Erythroblast (primary cell): ENCODE data around the gene ILF3.
"Not testable (repeated sequence)": the region's sequence is repeated elsewhere in the genome, so short reads cannot be mapped to it uniquely, and the experiment has no call there.

Source experiments
- DNase-seq, 2 experiments: peaks; one replicate each; lab custom pipeline; 2025; lab: John Stamatoyannopoulos, UW
- GATA1 ChIP-seq: IDR thresholded peaks from 2 replicates; pipeline ENCODE4 v1.6.1; 2011; ENCODE audit warnings: low read depth, mild to moderate bottlenecking, control low read depth, low read length, moderate library complexity
- POLR2A ChIP-seq: IDR thresholded peaks from 2 replicates; pipeline ENCODE4 v1.6.1; 2011; ENCODE audit warnings: mild to moderate bottlenecking, low read length

The ILF3 gene

DNA sequence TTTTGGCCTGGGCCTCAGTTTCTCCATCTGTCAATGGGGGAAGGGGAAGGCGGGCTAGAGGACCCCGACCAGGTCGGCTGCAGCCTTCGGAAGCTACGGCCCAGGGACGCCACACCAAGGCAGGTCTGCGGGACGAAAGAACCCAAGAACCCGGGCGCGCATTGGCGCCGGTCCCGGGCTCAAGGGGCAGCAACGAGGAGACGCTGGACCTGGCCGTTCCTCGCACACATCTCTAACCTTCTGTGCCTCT is 739 bp upstream of the ILF3 start:
- no peak for DNase-seq
- TF ChIP-seq POLR2A = no peak
- no peak for TF ChIP-seq GATA1

DNA sequence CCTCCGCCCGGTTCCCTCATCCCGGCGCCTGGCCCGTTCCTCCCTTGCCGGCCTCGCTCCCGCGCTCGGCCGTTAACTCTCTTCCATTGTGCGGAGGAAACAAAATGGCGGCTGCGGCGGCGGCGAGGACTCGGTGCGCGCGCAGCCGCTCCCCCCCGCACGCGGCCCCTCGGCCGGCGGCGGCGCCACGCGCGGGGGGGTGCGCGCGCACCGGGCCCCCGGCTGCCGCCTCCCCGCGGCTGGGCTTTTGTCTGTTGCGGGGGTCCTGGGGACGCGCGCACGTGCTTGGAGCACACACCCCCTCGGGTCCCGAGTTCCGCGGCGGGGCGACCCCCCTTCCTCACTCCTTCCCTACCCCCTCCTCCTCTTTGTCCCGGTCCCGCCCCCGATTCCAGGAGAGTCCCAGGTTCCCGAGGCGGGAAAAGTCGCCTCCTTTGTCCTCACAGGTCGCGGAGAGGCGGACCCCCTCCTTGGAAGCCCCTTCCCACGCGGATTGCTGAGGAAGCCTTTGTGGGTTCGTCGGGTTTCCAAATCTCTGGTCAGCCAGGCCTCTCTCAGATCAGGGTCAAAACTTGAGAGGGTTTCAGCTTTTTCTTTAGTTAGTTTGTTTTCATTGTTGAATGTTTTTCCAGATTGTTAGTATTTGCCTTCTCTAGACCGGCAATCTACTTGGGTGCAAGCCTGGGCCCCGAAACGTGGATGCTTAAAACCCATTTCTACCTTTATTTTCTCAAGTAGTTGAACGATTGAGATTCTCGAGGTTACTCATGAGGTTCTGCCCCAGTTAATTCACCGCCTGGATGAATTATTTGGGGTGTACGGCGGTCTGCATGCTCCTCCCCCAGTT is 687 bp downstream of the ILF3 start:
- TF ChIP-seq POLR2A (no peak), GATA1 (no peak)
- peak; percentile 77 to 87 for DNase-seq

DNA sequence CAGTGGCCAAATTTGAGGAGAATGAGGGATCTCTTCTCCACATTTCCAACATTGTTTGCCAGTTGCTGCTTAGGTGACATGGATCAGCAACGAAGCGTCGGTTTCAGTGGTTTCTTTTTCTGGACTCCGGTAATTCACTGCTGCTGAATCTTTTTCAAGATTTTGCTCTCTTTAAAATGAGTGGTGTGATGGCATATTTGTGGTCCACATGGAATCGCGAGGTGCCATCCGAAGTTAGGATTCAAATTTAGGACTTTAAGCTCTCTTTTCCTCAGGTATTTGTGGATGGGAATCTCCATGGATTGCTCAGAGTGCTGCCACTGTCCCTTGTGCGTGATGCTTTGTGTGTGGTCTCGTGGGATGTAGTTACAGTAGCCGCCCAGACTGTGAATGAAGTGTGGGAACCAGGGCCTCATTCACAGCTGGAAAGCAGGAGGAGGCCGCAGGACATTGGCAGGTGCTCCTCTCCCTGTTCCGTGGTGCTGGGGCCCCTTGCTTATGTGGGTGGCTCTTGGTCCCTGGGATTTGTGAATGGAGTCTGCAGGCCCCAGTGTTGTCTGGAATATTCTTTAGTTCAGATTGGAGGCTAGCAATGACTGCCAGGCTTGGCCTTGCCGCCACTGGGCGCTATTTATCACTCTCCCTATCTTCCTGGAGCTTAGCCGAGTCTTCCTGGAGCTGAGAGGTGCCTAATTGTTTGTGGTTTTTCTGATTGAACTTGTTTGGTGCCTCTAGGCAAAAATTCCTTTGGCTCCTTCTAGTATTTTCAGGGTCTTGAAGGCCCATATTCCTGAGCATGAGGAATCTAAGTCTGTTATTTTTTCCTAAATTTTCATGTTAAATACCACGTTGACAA is 1.5 kb downstream of the ILF3 start:
- DNase-seq = peak in 1 of 2 experiments; percentile 63
- TF ChIP-seq GATA1 = no peak
- TF ChIP-seq POLR2A = no peak

DNA sequence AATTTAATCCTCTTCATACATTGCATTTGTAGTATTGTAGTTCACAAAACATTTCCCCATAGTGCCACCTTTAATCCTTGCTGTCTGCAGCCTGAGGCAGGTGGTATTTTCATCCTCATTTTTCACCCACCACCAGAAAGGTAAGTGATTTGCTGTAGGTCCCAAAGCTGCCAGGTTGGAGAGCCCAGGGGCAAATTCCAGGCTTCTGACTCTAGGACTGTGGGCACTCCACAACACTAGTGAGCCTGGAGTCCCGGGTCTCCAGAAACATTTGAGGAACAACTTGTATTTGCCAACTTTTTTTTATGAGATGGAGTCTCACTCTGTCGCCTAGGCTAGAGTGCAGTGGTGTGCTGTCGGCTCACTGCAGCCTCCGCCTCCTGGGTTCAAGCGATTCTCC is 6.2 kb downstream of the ILF3 start:
- no peak for DNase-seq
- TF ChIP-seq POLR2A (no peak), GATA1 (no peak)

DNA sequence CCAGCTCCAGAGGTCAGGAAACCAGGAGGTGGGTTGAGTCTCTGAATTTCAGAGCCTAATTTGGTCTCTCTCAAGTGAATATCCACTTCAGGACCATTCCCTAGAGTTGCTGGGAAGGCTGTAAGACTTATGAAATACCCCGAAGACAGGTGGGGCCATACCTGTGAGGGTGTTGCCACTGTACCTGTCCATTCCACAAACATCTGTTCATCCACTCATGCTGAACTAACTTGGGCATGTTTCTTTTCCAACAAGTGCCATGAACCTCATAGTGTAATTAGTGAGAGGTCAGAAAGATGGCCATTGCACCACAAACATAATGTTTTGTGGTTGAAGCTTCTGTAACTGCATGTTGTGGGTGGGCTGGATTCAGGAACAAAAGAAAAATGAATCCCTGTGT is 7.8 kb downstream of the ILF3 start:
- TF ChIP-seq POLR2A (no peak), GATA1 (no peak)
- no peak for DNase-seq

DNA sequence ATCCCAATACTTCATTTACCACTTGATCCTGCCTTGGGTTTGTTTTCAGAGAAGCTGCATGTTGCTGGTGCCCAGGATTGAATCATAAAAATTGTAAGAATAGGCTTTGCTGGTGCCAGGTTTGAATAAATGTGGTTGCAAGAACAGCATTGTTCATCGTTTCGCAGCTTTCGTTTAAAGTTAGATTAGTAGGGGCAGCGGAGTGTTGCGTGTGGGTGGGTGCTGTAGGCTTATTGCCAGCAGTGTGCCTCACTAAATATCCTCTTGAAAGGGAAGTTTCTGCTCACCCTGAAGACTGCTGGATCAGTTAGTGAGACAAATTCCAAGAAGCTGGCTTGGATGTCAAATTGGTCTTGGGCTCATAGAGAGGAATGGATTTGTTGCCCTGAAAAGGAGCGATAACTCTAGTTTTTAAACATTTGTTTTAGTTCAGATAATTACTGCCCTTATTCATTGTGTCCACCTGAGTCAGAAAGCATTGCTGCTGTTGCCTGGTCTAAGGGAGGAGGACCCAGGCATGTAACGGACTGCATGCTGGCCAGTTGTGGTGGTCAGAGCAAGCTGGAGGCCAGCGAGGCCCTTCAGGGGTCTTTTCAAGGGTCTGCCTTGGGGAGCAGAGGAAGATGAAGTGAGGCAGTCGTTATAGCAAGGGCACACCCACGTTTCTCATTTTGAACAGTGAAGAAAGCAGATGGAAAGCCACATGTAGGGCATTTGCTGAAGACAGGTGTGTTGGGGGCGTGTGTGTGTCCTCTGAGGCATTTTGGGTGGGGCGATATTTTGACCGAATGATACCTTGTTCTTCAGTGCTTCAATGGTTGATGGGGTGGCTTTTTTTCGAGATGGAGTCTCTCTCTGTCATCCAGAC is 8.5 kb downstream of the ILF3 start:
- DNase-seq = no peak
- TF ChIP-seq GATA1 = no peak
- TF ChIP-seq POLR2A = no peak

DNA sequence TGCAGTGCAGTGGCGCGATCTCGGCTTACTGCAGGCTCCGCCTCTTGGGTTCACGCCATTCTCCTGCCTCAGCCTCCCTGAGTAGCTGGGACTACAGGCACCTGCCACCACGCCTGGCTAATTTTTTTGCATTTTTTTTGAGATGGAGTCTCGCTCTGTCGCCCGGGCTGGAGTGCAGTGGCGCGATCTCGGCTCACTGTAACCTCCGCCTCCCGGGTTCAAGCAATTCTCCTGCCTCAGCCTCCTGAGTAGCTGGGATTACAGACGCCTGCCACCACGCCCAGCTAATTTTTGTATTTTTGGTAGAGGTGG is 9.1 kb downstream of the ILF3 start:
- DNase-seq = not testable (repeated sequence)

DNA sequence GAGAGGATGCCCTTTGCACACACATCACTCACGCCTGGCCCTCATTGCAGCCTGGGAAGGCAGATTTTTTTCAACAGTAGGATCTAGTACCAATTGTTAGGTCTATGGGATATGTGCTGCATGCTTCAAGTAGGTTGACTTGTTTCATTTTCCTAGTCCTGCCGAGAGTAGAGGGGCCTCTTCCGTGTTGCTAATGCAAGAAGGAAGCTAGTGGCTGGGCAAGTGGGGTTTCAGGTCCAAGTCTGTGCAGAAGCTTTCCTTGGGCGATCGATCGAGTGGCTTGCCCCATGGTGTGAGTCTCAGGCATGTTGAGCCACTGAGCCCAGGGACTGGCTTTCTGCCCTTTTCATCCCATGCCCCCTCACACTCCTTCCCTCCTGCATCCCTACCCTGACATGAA is 13.7 kb downstream of the ILF3 start:
- TF ChIP-seq GATA1 = no peak
- no peak for TF ChIP-seq POLR2A
- DNase-seq = no peak

DNA sequence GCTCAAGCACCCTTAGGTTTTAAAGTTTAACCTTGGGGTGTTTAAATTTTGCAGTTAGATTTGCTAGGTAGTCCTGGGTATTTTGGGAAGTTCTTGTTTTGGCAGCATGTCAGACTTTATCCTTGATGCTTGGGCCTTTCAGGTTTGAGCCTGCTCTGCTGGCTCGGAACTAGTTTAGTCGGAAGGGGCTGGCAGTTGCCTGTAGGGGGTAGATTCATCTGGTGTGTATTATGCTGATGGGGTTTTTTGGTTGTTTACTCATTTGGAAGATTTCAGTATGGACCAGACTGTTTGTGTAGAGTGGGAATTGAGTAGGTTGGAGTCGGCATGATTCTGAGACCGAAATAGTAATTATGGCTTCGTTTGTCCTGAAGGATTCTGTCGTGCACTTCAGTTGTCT is 15.1 kb downstream of the ILF3 start:
- TF ChIP-seq POLR2A (no peak), GATA1 (no peak)
- no peak for DNase-seq

DNA sequence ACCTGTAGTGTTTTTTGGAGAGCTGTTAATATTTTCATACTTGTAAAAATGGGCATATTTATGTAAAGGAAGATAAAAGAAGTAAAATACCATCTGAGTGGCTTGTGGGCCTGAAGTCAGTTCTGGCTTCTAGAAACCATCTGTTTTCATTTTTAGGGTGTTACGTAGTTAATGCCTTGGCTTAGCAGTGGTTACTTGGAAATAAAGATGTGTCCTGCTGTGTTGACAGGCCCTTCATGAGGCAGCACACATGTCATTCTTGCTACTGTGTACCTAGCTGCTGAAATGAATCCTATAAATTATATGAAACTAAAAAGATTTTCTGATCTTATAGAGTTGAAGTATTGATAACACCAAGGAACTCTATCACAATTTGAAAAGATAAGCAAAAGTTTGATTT is 16.0 kb downstream of the ILF3 start:
- TF ChIP-seq GATA1 = no peak
- DNase-seq = no peak

DNA sequence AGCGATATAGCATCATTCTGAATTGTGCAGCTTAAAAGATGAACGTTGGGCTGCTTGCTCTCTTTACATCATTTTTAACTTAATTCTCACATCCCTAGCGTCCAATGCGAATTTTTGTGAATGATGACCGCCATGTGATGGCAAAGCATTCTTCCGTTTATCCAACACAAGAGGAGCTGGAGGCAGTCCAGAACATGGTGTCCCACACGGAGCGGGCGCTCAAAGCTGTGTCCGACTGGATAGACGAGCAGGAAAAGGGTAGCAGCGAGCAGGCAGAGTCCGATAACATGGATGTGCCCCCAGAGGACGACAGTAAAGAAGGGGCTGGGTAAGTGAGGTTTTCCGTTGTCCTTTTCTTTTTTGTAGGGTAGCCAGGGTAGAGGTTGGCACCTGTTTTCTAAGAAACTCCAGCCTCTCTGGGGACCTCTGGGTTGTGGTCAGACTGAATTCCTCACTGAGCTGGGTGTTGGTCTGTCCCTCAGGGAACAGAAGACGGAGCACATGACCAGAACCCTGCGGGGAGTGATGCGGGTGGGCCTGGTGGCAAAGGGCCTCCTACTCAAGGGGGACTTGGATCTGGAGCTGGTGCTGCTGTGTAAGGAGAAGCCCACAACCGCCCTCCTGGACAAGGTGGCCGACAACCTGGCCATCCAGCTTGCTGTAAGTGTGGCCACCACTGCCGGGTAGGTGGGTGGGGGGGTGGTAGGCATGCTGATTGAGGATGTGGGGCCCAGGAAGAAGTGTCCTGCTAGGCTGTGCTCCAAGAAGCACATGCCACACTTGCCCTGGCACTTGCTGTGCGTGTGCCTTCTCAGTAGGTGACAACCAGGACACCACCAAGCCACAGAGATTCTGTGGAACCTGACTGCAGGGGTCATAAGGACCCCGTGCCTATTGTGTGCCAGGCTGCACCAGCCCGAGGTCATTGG is 17.0 kb downstream of the ILF3 start:
- no peak for DNase-seq
- TF ChIP-seq POLR2A (no peak), GATA1 (no peak)

DNA sequence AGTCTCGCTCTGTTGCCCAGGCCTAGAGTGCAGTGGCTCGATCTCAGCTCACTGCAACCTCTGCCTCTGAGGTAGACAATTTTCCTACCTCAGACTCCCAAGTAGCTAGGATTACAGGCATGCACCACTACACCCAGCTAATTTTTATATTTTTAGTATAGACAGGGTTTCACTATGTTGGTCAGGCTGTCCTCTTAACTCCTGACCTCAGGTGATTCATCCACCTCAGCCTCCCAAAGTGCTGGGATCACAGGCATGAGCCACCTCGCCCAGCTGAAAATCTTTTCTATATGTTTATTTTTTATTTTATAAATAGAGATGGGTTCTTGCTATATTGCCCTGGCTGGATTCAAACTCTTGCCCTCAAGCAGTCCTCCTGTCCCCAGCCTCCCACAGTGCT is 17.8 kb downstream of the ILF3 start:
- DNase-seq = not testable (repeated sequence)

DNA sequence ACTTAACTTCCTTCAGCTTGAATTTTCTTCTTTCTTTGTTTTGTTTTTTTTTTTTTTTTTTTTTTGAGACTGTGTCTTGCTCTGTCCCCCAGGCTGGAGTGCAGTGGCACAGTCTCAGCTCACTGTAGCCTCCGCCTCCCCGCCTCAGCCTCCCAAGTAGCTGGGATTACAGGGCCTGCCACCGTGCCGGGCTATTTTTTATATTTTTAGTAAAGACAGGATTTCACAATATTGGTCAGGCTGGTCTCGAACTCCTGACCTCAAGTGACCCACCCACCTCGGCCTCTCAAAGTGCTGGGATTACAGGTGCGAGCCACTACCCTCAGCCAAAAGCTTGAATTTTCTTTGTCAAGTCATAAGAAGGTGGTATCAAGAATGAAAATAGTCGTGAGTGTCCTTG is 21.1 kb downstream of the ILF3 start:
- not testable (repeated sequence) for DNase-seq
